Caco-2 (cell line): Measurements from ENCODE around the gene SNX15. TPM values are rescaled to one million over a fixed set of nuclear protein-coding genes. Genes with fewer than 3 reads are reported as not detected.

Experiments
- BruUV-seq: library from RNA; stranded (reverse); fragments of 400-500 nt; replicated peaks from 2 replicates; lab custom pipeline; 2021; lab: Mats Ljungman, UMichigan
- CTCF ChIA-PET: fragments of 300-600 bp; sonication (Branson Sonifier 250); formaldehyde crosslinking; loops from one replicate; lab custom pipeline; 2022; ENCODE audit warnings: antibody characterized with exemption; lab: Charles Lee
- POLR2A ChIA-PET: fragments of 300-600 bp; sonication (Branson Sonifier 250); formaldehyde crosslinking; loops from one replicate; lab custom pipeline; 2022; ENCODE audit warnings: antibody characterized with exemption; lab: Charles Lee
- DNase-seq, 2 experiments: peaks; one replicate each; pipeline versions ENCODE4 v3.0.0 to v3.0.0-alpha.2; 2020 to 2022
- H3K27me3 ChIP-seq: replicated peaks from 2 replicates; pipeline ENCODE4 v1.6.0; 2011; ENCODE audit warnings: low read length; ENCODE audit not compliant: control insufficient read depth, insufficient read depth
- H3K36me3 ChIP-seq: 2 replicates; pipeline ENCODE4 v1.5.1; 2011; ENCODE audit warnings: low read length; ENCODE audit not compliant: control insufficient read depth, insufficient read depth
- H3K4me1 ChIP-seq: fragments of 250-450 bp; sonication (Bioruptor Pico); 2 replicates; pipeline ENCODE4 v1.5.1; 2020; ENCODE audit warnings: mild to moderate bottlenecking
- H3K4me3 ChIP-seq: 2 replicates; pipeline ENCODE4 v1.5.1; 2011; ENCODE audit warnings: low read depth, mild to moderate bottlenecking, control low read depth, low read length
- H3K9me3 ChIP-seq: fragments of 250-450 bp; sonication (Bioruptor Pico); 2 replicates; pipeline ENCODE4 v1.5.1; 2020; ENCODE audit warnings: mild to moderate bottlenecking, moderate library complexity
- H3K27ac Mint-ChIP-seq: one replicate; pipeline ENCODE4 v1.8.0; 2022; ENCODE audit warnings: mixed read lengths; ENCODE audit not compliant: unreplicated experiment
- H3K27me3 Mint-ChIP-seq: one replicate; pipeline ENCODE4 v1.8.0; 2022; ENCODE audit warnings: mixed read lengths; ENCODE audit not compliant: insufficient read depth, unreplicated experiment
- H3K36me3 Mint-ChIP-seq: one replicate; pipeline ENCODE4 v1.8.0; 2022; ENCODE audit warnings: mild to moderate bottlenecking, mixed read lengths; ENCODE audit not compliant: insufficient read depth, unreplicated experiment
- H3K4me1 Mint-ChIP-seq: one replicate; pipeline ENCODE4 v1.8.0; 2022; ENCODE audit warnings: low read depth, mixed read lengths; ENCODE audit not compliant: unreplicated experiment
- H3K4me3 Mint-ChIP-seq: one replicate; pipeline ENCODE4 v1.8.0; 2022; ENCODE audit warnings: mild to moderate bottlenecking, moderate library complexity, mixed read lengths; ENCODE audit not compliant: unreplicated experiment
- H3K9me3 Mint-ChIP-seq: one replicate; pipeline ENCODE4 v1.8.0; 2022; ENCODE audit warnings: mixed read lengths; ENCODE audit not compliant: unreplicated experiment
- intact Hi-C: fragments of 100-400 bp; cut with micrococcal nuclease; formaldehyde crosslinking; loops from one replicate; pipeline ENCODE4 v1.10.0; 2022; ENCODE audit not compliant: unreplicated experiment
- total RNA-seq: library from RNA; stranded (reverse); gene quantifications from 2 replicates; pipeline ENCODE4 v1.2.3, GENCODE V29; 2022
- TF ChIP-seq, protein P1 (sequence below), 2 experiments: fragments of 200-600 bp in 1 of 2; IDR thresholded peaks; 1 replicate in 1 of 2; 2 replicates in 1 of 2; pipeline versions ENCODE4 v1.5.1 to v1.8.0; 2011 to 2022; ENCODE audit warnings: antibody characterized with exemption in 1 of 2, control low read depth in 1 of 2, inconsistent platforms in 1 of 2, low read depth in 1 of 2, low read length in 1 of 2, mild to moderate bottlenecking in 1 of 2, moderate library complexity in 1 of 2; ENCODE audit not compliant: insufficient read depth in 1 of 2, severe bottlenecking in 1 of 2, unreplicated experiment in 1 of 2

SNX15 gene
- total RNA-seq, 1 experiment from 2014 or later = 35.8 TPM

DNA sequence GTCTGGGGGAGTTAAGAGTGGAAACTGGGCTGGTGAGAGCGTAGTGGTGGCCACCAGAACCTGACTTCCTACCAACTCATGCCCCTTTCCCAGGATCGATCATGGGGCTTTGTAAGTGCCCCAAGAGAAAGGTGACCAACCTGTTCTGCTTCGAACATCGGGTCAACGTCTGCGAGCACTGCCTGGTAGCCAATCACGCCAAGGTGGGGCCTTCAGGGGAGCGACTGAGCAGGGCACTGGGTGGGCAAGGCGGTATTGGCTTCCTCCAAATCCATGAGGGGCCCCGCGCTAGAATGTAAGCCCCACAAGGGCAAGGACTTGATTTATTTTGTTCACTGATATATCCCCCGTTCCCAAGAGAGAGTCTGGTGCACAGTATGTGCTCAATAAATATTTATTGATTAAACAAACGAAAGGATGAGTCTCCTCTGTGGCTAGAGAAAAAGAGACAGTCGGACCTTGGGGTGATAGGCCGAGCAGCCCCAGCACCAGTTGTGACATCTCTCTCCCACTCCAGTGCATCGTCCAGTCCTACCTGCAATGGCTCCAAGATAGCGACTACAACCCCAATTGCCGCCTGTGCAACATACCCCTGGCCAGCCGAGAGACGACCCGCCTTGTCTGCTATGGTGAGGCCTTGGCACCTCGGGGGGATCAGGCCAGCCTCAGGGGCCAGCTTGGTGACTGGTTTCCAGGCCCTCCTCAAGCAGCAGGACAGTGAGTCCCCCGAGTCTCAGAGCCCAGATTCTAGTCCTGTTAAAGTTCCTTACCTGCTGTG, 57.5 kb downstream of the SNX15 start:
- intact Hi-C loops = loop anchor here (5.0 kb wide), 1 partner anchor 57 kb away; the partner anchor contains the start of gene SNX15
- TSS peak; percentile 54 for BruUV-seq
- POLR2A ChIA-PET = interaction anchor here (1.2 kb wide), 1 partner anchor 27 kb away, joined by 4 read pairs; the partner anchor contains the start of gene TM7SF2
- Mint-ChIP-seq H3K36me3 (peaks cover 62% of the 10 kb centered on the region), H3K4me1 (peaks cover 16% of the 10 kb centered on the region), H3K27ac (peak overlapping the region; percentile 98), H3K4me3 (peak overlapping the region; percentile 85), H3K9me3 (no peaks in the 10 kb centered on the region), H3K27me3 (no peaks in the 10 kb centered on the region)
- TF ChIP-seq, protein P1, sequence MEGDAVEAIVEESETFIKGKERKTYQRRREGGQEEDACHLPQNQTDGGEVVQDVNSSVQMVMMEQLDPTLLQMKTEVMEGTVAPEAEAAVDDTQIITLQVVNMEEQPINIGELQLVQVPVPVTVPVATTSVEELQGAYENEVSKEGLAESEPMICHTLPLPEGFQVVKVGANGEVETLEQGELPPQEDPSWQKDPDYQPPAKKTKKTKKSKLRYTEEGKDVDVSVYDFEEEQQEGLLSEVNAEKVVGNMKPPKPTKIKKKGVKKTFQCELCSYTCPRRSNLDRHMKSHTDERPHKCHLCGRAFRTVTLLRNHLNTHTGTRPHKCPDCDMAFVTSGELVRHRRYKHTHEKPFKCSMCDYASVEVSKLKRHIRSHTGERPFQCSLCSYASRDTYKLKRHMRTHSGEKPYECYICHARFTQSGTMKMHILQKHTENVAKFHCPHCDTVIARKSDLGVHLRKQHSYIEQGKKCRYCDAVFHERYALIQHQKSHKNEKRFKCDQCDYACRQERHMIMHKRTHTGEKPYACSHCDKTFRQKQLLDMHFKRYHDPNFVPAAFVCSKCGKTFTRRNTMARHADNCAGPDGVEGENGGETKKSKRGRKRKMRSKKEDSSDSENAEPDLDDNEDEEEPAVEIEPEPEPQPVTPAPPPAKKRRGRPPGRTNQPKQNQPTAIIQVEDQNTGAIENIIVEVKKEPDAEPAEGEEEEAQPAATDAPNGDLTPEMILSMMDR (IDR thresholded peaks at IDR 0.05; ENCODE audit: insufficient read depth in 1 of 2, low read depth in 1 of 2, low read length in 1 of 2, severe bottlenecking in 1 of 2, unreplicated experiment in 1 of 2) = no peak
- H3K4me3 ChIP-seq = peak overlapping the region; percentile 58
- no peaks in the 10 kb centered on the region for H3K9me3 ChIP-seq
- no peak for DNase-seq
- peaks cover 16% of the 10 kb centered on the region; the same call in 1 of the 2 replicates for H3K4me1 ChIP-seq
- H3K36me3 ChIP-seq = peaks cover 4% of the 10 kb centered on the region; the same call in 1 of the 2 replicates
- CTCF ChIA-PET = no interaction called here
- H3K27me3 ChIP-seq = no peaks in the 10 kb centered on the region

DNA sequence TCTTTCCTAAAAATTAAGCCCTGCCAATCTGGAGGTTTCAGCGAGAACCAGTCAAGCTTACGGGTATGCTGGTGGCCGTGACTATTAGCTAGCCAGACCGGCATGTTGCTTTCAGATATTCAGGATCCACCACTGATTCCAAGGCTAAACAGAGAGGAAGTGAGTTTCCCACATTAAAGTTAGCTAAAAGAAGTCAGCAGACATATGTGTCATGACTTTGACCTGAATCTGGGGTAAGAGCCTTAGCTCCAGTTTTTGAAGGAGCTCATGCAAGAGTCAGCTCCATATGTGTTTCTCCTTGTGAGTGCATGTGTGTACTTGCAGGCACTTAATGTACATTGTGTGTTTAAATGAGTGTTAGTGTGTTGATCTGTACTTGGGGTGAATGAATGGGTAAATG, 58.2 kb downstream of the SNX15 start:
- CTCF ChIA-PET = no interaction called here
- Histone ChIP-seq H3K4me1 (peaks cover 16% of the 10 kb centered on the region; the same call in 1 of the 2 replicates), H3K36me3 (peaks cover 4% of the 10 kb centered on the region; the same call in 1 of the 2 replicates), H3K4me3 (no peak overlapping the region), H3K27me3 (no peaks in the 10 kb centered on the region), H3K9me3 (no peaks in the 10 kb centered on the region)
- Mint-ChIP-seq H3K9me3 (no peaks in the 10 kb centered on the region), H3K27ac (peak overlapping the region; percentile 23), H3K27me3 (no peaks in the 10 kb centered on the region), H3K4me1 (peaks cover 16% of the 10 kb centered on the region), H3K36me3 (peaks cover 56% of the 10 kb centered on the region), H3K4me3 (peak overlapping the region; percentile 85)
- intact Hi-C loops = no loop called here
- DNase-seq = no peak
- POLR2A ChIA-PET = interaction anchor here (0.6 to 1.2 kb wide), 2 partner anchors 26 to 32 kb away, joined by 3 to 4 read pairs; partner anchors contain the start of gene TM7SF2
- TF ChIP-seq, protein P1 (IDR thresholded peaks at IDR 0.05; ENCODE audit: insufficient read depth in 1 of 2, low read depth in 1 of 2, low read length in 1 of 2, severe bottlenecking in 1 of 2, unreplicated experiment in 1 of 2) = no peak
- BruUV-seq = no TSS peak

DNA sequence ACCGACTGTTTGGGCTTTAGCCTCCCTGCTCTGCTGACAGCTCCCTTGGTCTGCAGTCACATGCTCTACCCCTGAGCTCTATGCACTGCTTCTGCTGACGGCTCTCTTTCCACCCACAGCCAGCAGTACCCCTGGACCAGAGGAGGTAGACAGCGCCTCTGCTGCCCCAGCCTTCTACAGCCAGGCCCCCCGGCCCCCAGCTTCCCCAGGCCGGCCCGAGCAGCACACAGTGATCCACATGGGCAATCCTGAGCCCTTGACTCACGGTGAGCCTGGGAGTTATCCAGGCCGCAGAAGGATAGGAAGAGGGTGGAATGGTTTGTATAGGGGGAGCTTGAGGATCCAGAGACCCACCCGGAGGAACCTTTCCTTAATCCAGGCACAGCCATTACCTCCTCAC, 59.6 kb downstream of the SNX15 start:
- Histone ChIP-seq H3K27me3 (no peaks in the 10 kb centered on the region), H3K9me3 (no peaks in the 10 kb centered on the region), H3K36me3 (peaks cover 2% of the 10 kb centered on the region; the same call in 1 of the 2 replicates), H3K4me3 (no peak overlapping the region), H3K4me1 (peaks cover 16% of the 10 kb centered on the region; the same call in 1 of the 2 replicates)
- BruUV-seq = no TSS peak
- peaks cover 12% of the 10 kb centered on the region for H3K4me1 Mint-ChIP-seq
- H3K27ac Mint-ChIP-seq = no peak overlapping the region
- H3K4me3 Mint-ChIP-seq = no peak overlapping the region
- DNase-seq = no peak
- TF ChIP-seq, protein P1 (IDR thresholded peaks at IDR 0.05; ENCODE audit: insufficient read depth in 1 of 2, low read depth in 1 of 2, low read length in 1 of 2, severe bottlenecking in 1 of 2, unreplicated experiment in 1 of 2) = no peak
- POLR2A ChIA-PET = no interaction called here
- CTCF ChIA-PET = no interaction called here
- intact Hi-C loops = no loop called here
- H3K9me3 Mint-ChIP-seq = no peaks in the 10 kb centered on the region
- H3K27me3 Mint-ChIP-seq = no peaks in the 10 kb centered on the region
- peaks cover 43% of the 10 kb centered on the region for H3K36me3 Mint-ChIP-seq
